ENCODE measurements around the gene GFM1. TPM values are rescaled to one million over a fixed set of nuclear protein-coding genes. Genes with fewer than 3 reads are reported as not detected.

Gene GFM1
- total RNA-seq, 1 donor from 2014 or later: 34.5 TPM

DNA sequence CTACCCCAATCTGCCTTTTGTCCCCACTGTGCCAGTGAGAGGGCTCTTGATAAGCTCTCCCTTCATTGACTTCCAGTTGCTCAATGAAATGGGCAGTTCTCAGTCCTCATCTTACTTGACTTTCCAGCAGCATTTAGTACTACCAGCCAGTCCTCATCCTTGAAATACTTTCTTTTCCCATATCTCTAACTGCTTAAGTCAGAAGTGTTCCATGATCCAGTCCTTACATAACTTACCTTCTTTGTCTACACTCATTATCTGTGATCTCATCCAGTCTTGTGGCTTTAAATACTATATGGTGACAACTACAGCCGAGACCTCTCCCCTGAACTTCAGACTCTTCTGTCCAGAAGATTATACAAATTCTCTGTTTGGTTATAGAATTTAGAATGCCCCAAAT lies 59.2 kb downstream of the GFM1 start:
- Mint-ChIP-seq H3K4me3 (no peak overlapping the region), H3K27me3 (ENCODE audit: low read depth) (no peaks in the 10 kb centered on the region), H3K4me1 (no peaks in the 10 kb centered on the region), H3K36me3 (ENCODE audit: low read depth) (peaks cover 25% of the 10 kb centered on the region), H3K27ac (ENCODE audit: unreplicated experiment) (no peak overlapping the region), H3K9me3 (no peaks in the 10 kb centered on the region)
- TF ChIP-seq, protein P1, sequence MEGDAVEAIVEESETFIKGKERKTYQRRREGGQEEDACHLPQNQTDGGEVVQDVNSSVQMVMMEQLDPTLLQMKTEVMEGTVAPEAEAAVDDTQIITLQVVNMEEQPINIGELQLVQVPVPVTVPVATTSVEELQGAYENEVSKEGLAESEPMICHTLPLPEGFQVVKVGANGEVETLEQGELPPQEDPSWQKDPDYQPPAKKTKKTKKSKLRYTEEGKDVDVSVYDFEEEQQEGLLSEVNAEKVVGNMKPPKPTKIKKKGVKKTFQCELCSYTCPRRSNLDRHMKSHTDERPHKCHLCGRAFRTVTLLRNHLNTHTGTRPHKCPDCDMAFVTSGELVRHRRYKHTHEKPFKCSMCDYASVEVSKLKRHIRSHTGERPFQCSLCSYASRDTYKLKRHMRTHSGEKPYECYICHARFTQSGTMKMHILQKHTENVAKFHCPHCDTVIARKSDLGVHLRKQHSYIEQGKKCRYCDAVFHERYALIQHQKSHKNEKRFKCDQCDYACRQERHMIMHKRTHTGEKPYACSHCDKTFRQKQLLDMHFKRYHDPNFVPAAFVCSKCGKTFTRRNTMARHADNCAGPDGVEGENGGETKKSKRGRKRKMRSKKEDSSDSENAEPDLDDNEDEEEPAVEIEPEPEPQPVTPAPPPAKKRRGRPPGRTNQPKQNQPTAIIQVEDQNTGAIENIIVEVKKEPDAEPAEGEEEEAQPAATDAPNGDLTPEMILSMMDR (conservative IDR thresholded peaks at IDR 0.05): no peak
- DNase-seq (ENCODE audit: low read depth, low spot score): no peak

DNA sequence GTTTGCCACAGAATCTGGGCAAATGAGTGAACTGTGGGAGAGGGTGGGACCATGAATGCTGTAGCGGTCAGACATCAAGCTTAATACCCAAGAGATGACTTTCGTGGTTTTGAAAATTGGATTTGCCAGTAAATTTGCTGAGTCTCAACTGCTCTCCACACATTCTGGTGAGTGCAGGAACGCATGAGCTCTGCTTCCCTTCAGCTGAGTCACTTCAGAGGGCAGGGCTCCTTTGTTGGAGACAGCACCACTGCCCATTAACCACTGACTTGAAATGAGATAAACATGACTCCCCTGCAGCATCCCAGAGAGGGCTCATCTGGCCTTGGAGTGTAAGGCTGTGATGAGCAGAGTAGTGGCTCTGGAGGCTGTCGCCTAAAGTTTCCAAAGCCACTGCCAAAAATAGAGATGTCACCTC lies 65.3 kb downstream of the GFM1 start:
- Mint-ChIP-seq H3K36me3 (ENCODE audit: low read depth) (peaks cover 24% of the 10 kb centered on the region), H3K4me3 (no peak overlapping the region), H3K27me3 (ENCODE audit: low read depth) (no peaks in the 10 kb centered on the region), H3K4me1 (peaks cover 9% of the 10 kb centered on the region), H3K9me3 (no peaks in the 10 kb centered on the region), H3K27ac (ENCODE audit: unreplicated experiment) (no peak overlapping the region)
- no peak for DNase-seq (ENCODE audit: low read depth, low spot score)
- TF ChIP-seq, protein P1 (conservative IDR thresholded peaks at IDR 0.05): no peak

DNA sequence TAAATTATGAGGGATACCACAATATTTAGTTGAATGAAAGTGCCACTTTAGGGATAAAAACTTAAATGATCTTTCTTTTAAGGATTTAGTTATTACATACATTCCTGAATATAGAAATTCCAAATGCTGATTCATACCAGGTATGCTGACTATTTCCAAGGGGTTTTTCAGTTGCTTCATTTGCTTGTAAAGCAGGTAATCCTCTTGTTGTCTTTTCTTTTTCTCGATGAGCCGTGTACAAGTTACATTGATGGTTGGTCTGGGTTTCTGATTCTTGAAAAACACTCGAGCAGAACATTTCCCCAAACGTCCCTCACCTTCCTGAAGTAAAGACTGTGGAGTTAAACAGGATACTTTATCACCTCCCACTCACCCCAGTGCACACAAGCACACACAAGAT lies 66.3 kb downstream of the GFM1 start:
- Mint-ChIP-seq H3K27me3 (ENCODE audit: low read depth) (no peaks in the 10 kb centered on the region), H3K27ac (ENCODE audit: unreplicated experiment) (no peak overlapping the region), H3K9me3 (no peaks in the 10 kb centered on the region), H3K4me3 (no peak overlapping the region), H3K4me1 (peaks cover 9% of the 10 kb centered on the region), H3K36me3 (ENCODE audit: low read depth) (peaks cover 24% of the 10 kb centered on the region)
- TF ChIP-seq, protein P1 (conservative IDR thresholded peaks at IDR 0.05): no peak
- no peak for DNase-seq (ENCODE audit: low read depth, low spot score)

DNA sequence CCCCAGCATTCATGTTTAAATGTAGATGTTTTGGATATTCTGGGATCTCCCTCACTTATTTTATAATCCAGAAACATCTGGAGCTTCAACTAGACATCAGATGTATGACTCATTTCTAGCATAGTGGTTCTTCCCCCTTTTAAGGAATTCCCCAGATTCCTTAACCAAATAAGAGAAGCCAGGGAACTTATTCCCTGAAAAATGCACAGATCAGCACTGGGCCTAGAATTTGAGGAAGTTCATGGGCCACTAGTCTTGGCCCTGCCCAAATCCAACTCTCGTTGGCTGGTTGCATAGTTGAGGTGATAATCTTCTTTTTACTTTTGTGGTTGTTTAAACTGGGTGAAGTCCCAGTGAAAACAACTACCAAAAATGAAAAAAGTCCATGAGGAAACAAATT lies 67.6 kb downstream of the GFM1 start:
- peaks cover 9% of the 10 kb centered on the region for H3K4me1 Mint-ChIP-seq

DNA sequence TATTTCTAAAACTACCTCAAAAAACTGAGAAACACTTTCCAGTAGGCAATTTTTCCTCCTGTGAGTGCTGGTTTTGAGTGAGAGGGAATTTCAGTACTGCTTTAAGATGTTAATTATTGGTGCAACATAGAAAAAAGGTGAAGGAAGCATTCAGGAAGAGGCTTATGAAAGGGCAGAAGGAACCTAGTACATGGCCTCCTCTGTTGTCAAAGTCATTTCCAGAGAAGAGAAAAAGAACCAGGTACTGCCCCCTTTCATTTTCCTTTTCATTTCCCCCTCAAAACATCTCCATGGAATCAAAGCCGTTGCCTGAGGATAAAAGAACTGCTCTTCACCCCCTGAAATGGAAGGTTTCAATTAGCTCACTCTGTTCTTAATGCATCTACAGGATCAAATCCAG lies 68.1 kb downstream of the GFM1 start:
- H3K27ac Mint-ChIP-seq (ENCODE audit: unreplicated experiment): no peak overlapping the region
- H3K27me3 Mint-ChIP-seq (ENCODE audit: low read depth): no peaks in the 10 kb centered on the region
- DNase-seq (ENCODE audit: low read depth, low spot score): no peak
- TF ChIP-seq, protein P1 (conservative IDR thresholded peaks at IDR 0.05): no peak
- H3K36me3 Mint-ChIP-seq (ENCODE audit: low read depth): peaks cover 13% of the 10 kb centered on the region
- peaks cover 9% of the 10 kb centered on the region for H3K4me1 Mint-ChIP-seq
- H3K4me3 Mint-ChIP-seq: no peak overlapping the region
- H3K9me3 Mint-ChIP-seq: no peaks in the 10 kb centered on the region

More for the DNA sequence above, 67.6 kb downstream of the GFM1 start:
- no peaks in the 10 kb centered on the region for H3K9me3 Mint-ChIP-seq
- H3K27ac Mint-ChIP-seq (ENCODE audit: unreplicated experiment): no peak overlapping the region
- DNase-seq (ENCODE audit: low read depth, low spot score): no peak
- H3K27me3 Mint-ChIP-seq (ENCODE audit: low read depth): no peaks in the 10 kb centered on the region
- peaks cover 17% of the 10 kb centered on the region for H3K36me3 Mint-ChIP-seq (ENCODE audit: low read depth)
- no peak overlapping the region for H3K4me3 Mint-ChIP-seq
- TF ChIP-seq, protein P1 (conservative IDR thresholded peaks at IDR 0.05): no peak

DNA sequence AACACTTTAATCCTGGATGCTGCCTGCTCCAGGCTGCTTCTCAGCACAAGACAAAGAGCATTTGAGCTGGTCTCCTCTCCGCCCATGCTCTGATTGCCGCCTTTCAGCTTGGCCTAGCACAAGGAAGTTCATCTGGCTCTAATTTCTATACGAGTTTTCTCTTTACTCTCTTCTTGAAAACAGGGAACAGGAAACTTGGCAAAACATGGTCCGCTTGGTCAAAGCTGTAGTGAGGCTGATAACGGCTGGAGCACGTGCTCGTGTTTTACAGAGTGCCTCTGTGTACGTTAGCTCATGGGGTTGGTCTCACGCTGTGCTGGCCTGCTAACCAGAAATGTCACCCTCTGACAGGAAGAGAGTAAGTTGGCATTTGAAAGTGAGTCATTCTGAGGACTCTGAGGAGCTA lies 68.8 kb downstream of the GFM1 start:
- TF ChIP-seq, protein P1 (conservative IDR thresholded peaks at IDR 0.05): no peak
- Mint-ChIP-seq H3K27ac (ENCODE audit: unreplicated experiment) (no peak overlapping the region), H3K4me1 (peaks cover 9% of the 10 kb centered on the region), H3K9me3 (no peaks in the 10 kb centered on the region), H3K36me3 (ENCODE audit: low read depth) (peaks cover 11% of the 10 kb centered on the region), H3K27me3 (ENCODE audit: low read depth) (no peaks in the 10 kb centered on the region), H3K4me3 (no peak overlapping the region)
- DNase-seq (ENCODE audit: low read depth, low spot score): no peak
